ENCODE results near the gene PDP2. TPM values are rescaled to one million over a fixed set of nuclear protein-coding genes. Genes with fewer than 3 reads are reported as not detected.

Gene PDP2
- polyA plus RNA-seq, 1 of the 3 experiments (the other 2 are of a cell fraction) = 4.7 TPM

DNA sequence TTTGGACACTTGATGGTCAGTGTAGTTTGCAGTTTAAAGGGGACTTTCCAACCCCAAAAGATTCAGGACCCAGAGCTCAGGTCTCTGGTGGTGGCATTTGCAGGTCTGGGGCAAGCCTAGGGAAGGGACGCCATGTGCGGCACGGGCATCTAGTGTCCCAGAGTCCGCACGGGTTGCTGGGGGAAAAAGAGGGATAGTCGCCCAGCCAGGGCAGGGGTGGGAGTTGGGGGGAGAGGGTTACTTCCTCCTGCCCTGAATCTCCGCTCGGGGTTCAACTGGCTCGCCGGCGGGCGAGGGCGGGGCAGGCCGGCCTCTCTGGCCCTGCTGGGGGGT is 36.3 kb upstream of the PDP2 start:
- H3K4me3 ChIP-seq (ENCODE audit: low read depth in 2 of 2, low read length in 1 of 2) = no peak overlapping the region
- H3K36me3 ChIP-seq (replicated peaks in 1 of 2; ENCODE audit: control insufficient read depth in 1 of 2, insufficient read depth in 2 of 2, low read length in 1 of 2) = no peaks in the 10 kb centered on the region
- no peak for DNase-seq
- no peaks in the 10 kb centered on the region for H3K9me2 ChIP-seq
- H4K20me1 ChIP-seq (ENCODE audit: insufficient read depth) = no peaks in the 10 kb centered on the region
- H3K27me3 ChIP-seq (ENCODE audit: insufficient read depth) = peaks cover 15% of the 10 kb centered on the region; the same call in 1 of the 2 replicates
- H3K4me1 ChIP-seq (ENCODE audit: control insufficient read depth in 1 of 2, insufficient read depth in 2 of 2, low read depth in 1 of 2, low read length in 1 of 2) = peaks cover 0 to 8% of the 10 kb centered on the region in 2 experiments; a peak in 1 of 4 replicates
- H3K9ac ChIP-seq = no peak overlapping the region
- WGBS (ENCODE audit: low lambda C conversion rate) = 64% methylated on average over 6 of the region's 14 CpGs
- CTCF ChIA-PET = interaction anchor here (1.7 to 10.1 kb wide), 3 partner anchors 11 to 23 kb away, joined by 5 to 82 read pairs (median 68); partner anchors contain the start of gene NAE1
- H3K79me2 ChIP-seq (ENCODE audit: insufficient read depth) = no peaks in the 10 kb centered on the region
- H3K9me3 ChIP-seq = no peaks in the 10 kb centered on the region
- POLR2A ChIA-PET = no interaction called here
- no peak overlapping the region for H2AFZ ChIP-seq (ENCODE audit: low read depth)
- TF ChIP-seq SIN3A (IDR thresholded peaks at IDR 0.05; ENCODE audit: borderline replicate concordance, low read depth, low read length) = no peak
- TF ChIP-seq, protein P1, sequence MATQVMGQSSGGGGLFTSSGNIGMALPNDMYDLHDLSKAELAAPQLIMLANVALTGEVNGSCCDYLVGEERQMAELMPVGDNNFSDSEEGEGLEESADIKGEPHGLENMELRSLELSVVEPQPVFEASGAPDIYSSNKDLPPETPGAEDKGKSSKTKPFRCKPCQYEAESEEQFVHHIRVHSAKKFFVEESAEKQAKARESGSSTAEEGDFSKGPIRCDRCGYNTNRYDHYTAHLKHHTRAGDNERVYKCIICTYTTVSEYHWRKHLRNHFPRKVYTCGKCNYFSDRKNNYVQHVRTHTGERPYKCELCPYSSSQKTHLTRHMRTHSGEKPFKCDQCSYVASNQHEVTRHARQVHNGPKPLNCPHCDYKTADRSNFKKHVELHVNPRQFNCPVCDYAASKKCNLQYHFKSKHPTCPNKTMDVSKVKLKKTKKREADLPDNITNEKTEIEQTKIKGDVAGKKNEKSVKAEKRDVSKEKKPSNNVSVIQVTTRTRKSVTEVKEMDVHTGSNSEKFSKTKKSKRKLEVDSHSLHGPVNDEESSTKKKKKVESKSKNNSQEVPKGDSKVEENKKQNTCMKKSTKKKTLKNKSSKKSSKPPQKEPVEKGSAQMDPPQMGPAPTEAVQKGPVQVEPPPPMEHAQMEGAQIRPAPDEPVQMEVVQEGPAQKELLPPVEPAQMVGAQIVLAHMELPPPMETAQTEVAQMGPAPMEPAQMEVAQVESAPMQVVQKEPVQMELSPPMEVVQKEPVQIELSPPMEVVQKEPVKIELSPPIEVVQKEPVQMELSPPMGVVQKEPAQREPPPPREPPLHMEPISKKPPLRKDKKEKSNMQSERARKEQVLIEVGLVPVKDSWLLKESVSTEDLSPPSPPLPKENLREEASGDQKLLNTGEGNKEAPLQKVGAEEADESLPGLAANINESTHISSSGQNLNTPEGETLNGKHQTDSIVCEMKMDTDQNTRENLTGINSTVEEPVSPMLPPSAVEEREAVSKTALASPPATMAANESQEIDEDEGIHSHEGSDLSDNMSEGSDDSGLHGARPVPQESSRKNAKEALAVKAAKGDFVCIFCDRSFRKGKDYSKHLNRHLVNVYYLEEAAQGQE (IDR thresholded peaks at IDR 0.05; ENCODE audit: low read depth, low read length) = no peak
- TF ChIP-seq TEAD4 (IDR thresholded peaks at IDR 0.05; ENCODE audit: borderline replicate concordance, insufficient read depth) = no peak
- TF ChIP-seq EZH2phosphoT487 (IDR thresholded peaks at IDR 0.05; ENCODE audit: borderline replicate concordance, low read depth) = no peak
- no peak for TF ChIP-seq FOXM1 (IDR thresholded peaks at IDR 0.05; ENCODE audit: low read depth)
- TF ChIP-seq RFX5 (IDR thresholded peaks at IDR 0.05; ENCODE audit: low read length) = no peak
- no peak for TF ChIP-seq RCOR1 (IDR thresholded peaks at IDR 0.05; ENCODE audit: low read length)
- no peak for TF ChIP-seq TCF12 (IDR thresholded peaks at IDR 0.05)
- TF ChIP-seq RAD21 (IDR thresholded peaks at IDR 0.05; ENCODE audit: low read length) = no peak
- no peak for TF ChIP-seq POLR2AphosphoS5 (IDR thresholded peaks at IDR 0.05; ENCODE audit: low read depth, low read length)
- TF ChIP-seq, protein P2, sequence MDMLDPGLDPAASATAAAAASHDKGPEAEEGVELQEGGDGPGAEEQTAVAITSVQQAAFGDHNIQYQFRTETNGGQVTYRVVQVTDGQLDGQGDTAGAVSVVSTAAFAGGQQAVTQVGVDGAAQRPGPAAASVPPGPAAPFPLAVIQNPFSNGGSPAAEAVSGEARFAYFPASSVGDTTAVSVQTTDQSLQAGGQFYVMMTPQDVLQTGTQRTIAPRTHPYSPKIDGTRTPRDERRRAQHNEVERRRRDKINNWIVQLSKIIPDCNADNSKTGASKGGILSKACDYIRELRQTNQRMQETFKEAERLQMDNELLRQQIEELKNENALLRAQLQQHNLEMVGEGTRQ (IDR thresholded peaks at IDR 0.05; ENCODE audit: borderline replicate concordance, low read depth, low read length) = no peak
- no peak for TF ChIP-seq GABPA (IDR thresholded peaks at IDR 0.05; ENCODE audit: low read depth)
- H3K4me2 ChIP-seq = no peak overlapping the region
- H3K27ac ChIP-seq (ENCODE audit: low read depth in 2 of 2, low read length in 1 of 2) = no peak overlapping the region
- H3F3A ChIP-seq (replicated peaks; ENCODE audit: insufficient read depth) = no peaks in the 10 kb centered on the region
